IgD-negative memory B cell (primary cell): ENCODE measurements around the gene URB2. TPM values are rescaled to one million over a fixed set of nuclear protein-coding genes. Genes with fewer than 3 reads are reported as not detected.

Source experiments
- polyA plus RNA-seq: library from polyadenylated mRNA; unstranded; fragments of 300-500 nt; fragmentation: Illumina TruSeq; gene quantifications from one replicate; pipeline ENCODE4 v1.2.3, GENCODE V29; 2021

Gene URB2
- polyA plus RNA-seq, 1 donor from 2014 or later = 5.6 TPM

Other genes with a start within 250 kb of the URB2 start
- gene ACTA1, start 192.2 kb upstream of the URB2 start, polyA plus RNA-seq = not detected
- gene NUP133, start 117.9 kb upstream of the URB2 start, polyA plus RNA-seq = 16.3 TPM
- gene ABCB10, start 67.5 kb upstream of the URB2 start, polyA plus RNA-seq = 3.9 TPM
- 7.6 TPM for gene TAF5L, start 125 bp upstream of the URB2 start, polyA plus RNA-seq